Hepatocyte (in vitro differentiated cells): ENCODE results near the gene ACACB. TPM values are rescaled to one million over a fixed set of nuclear protein-coding genes. Genes with fewer than 3 reads are reported as not detected.

Experiments
- DNase-seq: peaks from one replicate; pipeline ENCODE4 v3.0.0-alpha.2; 2016; ENCODE audit warnings: low spot score
- H2AFZ ChIP-seq: fragments of 200-600 bp; sonication (generic); 2 replicates; pipeline ENCODE4 v1.6.0; 2016; ENCODE audit warnings: antibody characterized with exemption, mild to moderate bottlenecking
- H3K27ac ChIP-seq: fragments of 200-600 bp; sonication (generic); 2 replicates; pipeline ENCODE4 v1.5.1; 2016; ENCODE audit warnings: mild to moderate bottlenecking
- H3K27me3 ChIP-seq: fragments of 200-600 bp; sonication (generic); 2 replicates; pipeline ENCODE4 v1.6.1; 2016
- H3K36me3 ChIP-seq: fragments of 200-600 bp; sonication (generic); replicated peaks from 2 replicates; pipeline ENCODE4 v1.5.1; 2016; ENCODE audit warnings: low read depth; ENCODE audit not compliant: insufficient read depth
- H3K4me1 ChIP-seq: fragments of 200-600 bp; sonication (generic); 2 replicates; pipeline ENCODE4 v1.5.1; 2016; ENCODE audit warnings: mild to moderate bottlenecking, moderate library complexity; ENCODE audit not compliant: insufficient read depth
- H3K4me2 ChIP-seq: fragments of 200-600 bp; sonication (generic); 2 replicates; pipeline ENCODE4 v1.6.0; 2016
- H3K4me3 ChIP-seq: fragments of 200-600 bp; sonication (generic); 2 replicates; pipeline ENCODE4 v1.5.1; 2016; ENCODE audit warnings: mild to moderate bottlenecking
- H3K79me2 ChIP-seq: fragments of 200-600 bp; sonication (generic); 2 replicates; pipeline ENCODE4 v1.6.0; 2017; ENCODE audit warnings: mild to moderate bottlenecking
- H3K9me2 ChIP-seq: fragments of 200-600 bp; sonication (generic); replicated peaks from 2 replicates; pipeline ENCODE4 v1.6.0; 2017; ENCODE audit warnings: mild to moderate bottlenecking; ENCODE audit not compliant: insufficient read depth
- H3K9me3 ChIP-seq: fragments of 200-600 bp; sonication (generic); 2 replicates; pipeline ENCODE4 v1.5.1; 2016; ENCODE audit warnings: low read depth, mild to moderate bottlenecking
- H4K20me1 ChIP-seq: fragments of 200-600 bp; sonication (generic); 2 replicates; pipeline ENCODE4 v1.6.0; 2016; ENCODE audit warnings: mild to moderate bottlenecking; ENCODE audit not compliant: insufficient read depth, poor library complexity, severe bottlenecking
- CTCF ChIP-seq: fragments of 200-600 bp; sonication (generic); IDR thresholded peaks from 2 replicates; pipeline ENCODE4 v1.5.1; 2016; ENCODE audit warnings: antibody characterized with exemption, mild to moderate bottlenecking; ENCODE audit not compliant: poor library complexity
- EZH2 ChIP-seq: fragments of 200-600 bp; sonication (generic); IDR thresholded peaks from 2 replicates; pipeline ENCODE4 v1.6.1; 2016; ENCODE audit warnings: antibody characterized with exemption, mild to moderate bottlenecking, borderline replicate concordance
- EZH2phosphoT487 ChIP-seq: fragments of 200-600 bp; sonication (generic); IDR thresholded peaks from one replicate; pipeline ENCODE4 v1.6.1; 2018; ENCODE audit warnings: antibody characterized with exemption, mild to moderate bottlenecking, low read depth, moderate library complexity; ENCODE audit not compliant: unreplicated experiment, severe bottlenecking
- WGBS: methylation state at CpG from one replicate; pipeline ENCODE4 v1.1.6; 2016; ENCODE audit warnings: low lambda C conversion rate; ENCODE audit errors: missing lambda C conversion rate; 5-methylcytosine and 5-hydroxymethylcytosine counted together
- polyA plus RNA-seq: library from polyadenylated mRNA; unstranded; fragments of >200 nt; fragmentation: Nextera tagmentation; extraction: Ambion mirVana; gene quantifications from 2 replicates; pipeline ENCODE4 v1.2.1, GENCODE V29; 2016
- total RNA-seq: library from RNA; depleted of rRNA; stranded (reverse); fragments of >200 nt; gene quantifications from 2 replicates; pipeline ENCODE4 v1.2.3, GENCODE V29; 2014

Gene ACACB
- total and polyA plus RNA-seq, 2 experiments from 2014 or later, result 3.9 to 9.3 TPM

GRCh38 chr12:109121346-109121880 is 5.0 kb downstream of the ACACB start:
- Histone ChIP-seq H3K27ac (no peak overlapping the region), H3K9me3 (no peaks in the 10 kb centered on the region), H4K20me1 (no peaks in the 10 kb centered on the region), H2AFZ (no peak overlapping the region), H3K4me2 (no peak overlapping the region), H3K36me3 (no peaks in the 10 kb centered on the region), H3K9me2 (no peaks in the 10 kb centered on the region), H3K79me2 (peaks cover 3% of the 10 kb centered on the region), H3K4me1 (peaks cover 9% of the 10 kb centered on the region), H3K4me3 (no peak overlapping the region), H3K27me3 (no peaks in the 10 kb centered on the region)
- TF ChIP-seq EZH2phosphoT487, result no peak
- TF ChIP-seq EZH2, result no peak
- TF ChIP-seq CTCF, result no peak
- whole genome bisulfite sequencing, result 95% methylated on average over 3 of the region's 3 CpGs
- no peak for DNase-seq

- Histone ChIP-seq H3K4me1 (no peaks in the 10 kb centered on the region), H4K20me1 (no peaks in the 10 kb centered on the region), H3K4me3 (no peak overlapping the region), H2AFZ (no peak overlapping the region), H3K79me2 (no peaks in the 10 kb centered on the region), H3K27me3 (no peaks in the 10 kb centered on the region), H3K36me3 (no peaks in the 10 kb centered on the region), H3K27ac (no peak overlapping the region), H3K4me2 (no peak overlapping the region), H3K9me2 (no peaks in the 10 kb centered on the region), H3K9me3 (no peaks in the 10 kb centered on the region)
- 85% methylated on average over 12 of the region's 12 CpGs for WGBS
- no peak for DNase-seq
- TF ChIP-seq CTCF (no peak), EZH2 (no peak), EZH2phosphoT487 (no peak)
Measured at GRCh38 chr12:109124878-109125648, 8.7 kb downstream of the ACACB start.

GRCh38 chr12:109125791-109126190 is 9.4 kb downstream of the ACACB start:
- no peaks in the 10 kb centered on the region for H4K20me1 ChIP-seq
- H3K4me3 ChIP-seq, result no peak overlapping the region
- H3K36me3 ChIP-seq, result no peaks in the 10 kb centered on the region
- no peaks in the 10 kb centered on the region for H3K9me3 ChIP-seq
- H3K27me3 ChIP-seq, result no peaks in the 10 kb centered on the region
- H3K4me1 ChIP-seq, result no peaks in the 10 kb centered on the region
- no peaks in the 10 kb centered on the region for H3K79me2 ChIP-seq
- no peak for DNase-seq
- TF ChIP-seq EZH2phosphoT487 (no peak), EZH2 (no peak)
- 83% methylated on average over 7 of the region's 7 CpGs for WGBS
- H2AFZ ChIP-seq, result no peak overlapping the region
- no peak overlapping the region for H3K4me2 ChIP-seq
- H3K27ac ChIP-seq, result no peak overlapping the region
- no peaks in the 10 kb centered on the region for H3K9me2 ChIP-seq

- Histone ChIP-seq H3K9me2 (no peaks in the 10 kb centered on the region), H3K36me3 (no peaks in the 10 kb centered on the region), H3K27ac (no peak overlapping the region), H3K4me2 (no peak overlapping the region), H4K20me1 (no peaks in the 10 kb centered on the region), H3K4me3 (no peak overlapping the region), H3K79me2 (no peaks in the 10 kb centered on the region), H2AFZ (no peak overlapping the region), H3K27me3 (no peaks in the 10 kb centered on the region), H3K9me3 (no peaks in the 10 kb centered on the region), H3K4me1 (no peaks in the 10 kb centered on the region)
- DNase-seq, result no peak
- WGBS, result 83% methylated on average over 3 of the region's 3 CpGs
- no peak for TF ChIP-seq EZH2
- no peak for TF ChIP-seq EZH2phosphoT487
- TF ChIP-seq CTCF, result no peak
Measured at GRCh38 chr12:109126784-109127183, 10.4 kb downstream of the ACACB start.
